IMR-90 (cell line): ENCODE measurements around the gene GCC2. TPM values are rescaled to one million over a fixed set of nuclear protein-coding genes. Genes with fewer than 3 reads are reported as not detected.
A peak's percentile ranks its signal among the peaks of the same experiment; 100 is the strongest.

Experiments
- ATAC-seq: fragments of 200-7000 bp; cut with Tn5 transposase; 2 replicates; pipeline ENCODE4 v1.9.1; 2020; ENCODE audit warnings: low read depth, mild to moderate bottlenecking, moderate library complexity
- BruUV-seq: library from RNA; stranded (reverse); fragments of 400-500 nt; replicated peaks from 2 replicates; lab custom pipeline; 2021; lab: Mats Ljungman, UMichigan
- CTCF ChIA-PET: fragments of 300-600 bp; formaldehyde crosslinking; extraction: SDS; loops from one replicate; lab custom pipeline; 2021; ENCODE audit warnings: antibody characterized with exemption; lab: Yijun Ruan, JAX
- POLR2A ChIA-PET: fragments of 300-600 bp; sonication (Branson Sonifier 250); formaldehyde crosslinking; loops from one replicate; lab custom pipeline; 2022; ENCODE audit warnings: antibody characterized with exemption; ENCODE audit not compliant: unreplicated experiment; lab: Charles Lee
- DNase-seq: peaks from one replicate; pipeline ENCODE4 v3.0.0; 2013
- H2AFZ ChIP-seq: replicated peaks from 2 replicates; pipeline ENCODE3; 2013; ENCODE audit warnings: low read length, mild to moderate bottlenecking; ENCODE audit not compliant: poor library complexity
- H2AK5ac ChIP-seq: 2 replicates; pipeline ENCODE4 v1.6.1; 2013; ENCODE audit warnings: low read depth, low read length, inconsistent platforms
- H2AK9ac ChIP-seq: replicated peaks from 2 replicates; pipeline ENCODE3; 2013; ENCODE audit warnings: mild to moderate bottlenecking, low read depth, low read length, moderate library complexity; ENCODE audit not compliant: poor library complexity
- H2BK120ac ChIP-seq: 2 replicates; pipeline ENCODE4 v1.6.1; 2013; ENCODE audit warnings: low read depth, low read length, inconsistent platforms
- H2BK15ac ChIP-seq: 3 replicates; pipeline ENCODE4 v1.6.1; 2013; ENCODE audit warnings: low read depth, low read length, inconsistent platforms
- H2BK20ac ChIP-seq: 2 replicates; pipeline ENCODE4 v1.6.1; 2013; ENCODE audit warnings: low read depth, mild to moderate bottlenecking, inconsistent platforms, low read length, moderate library complexity
- H2BK5ac ChIP-seq: 2 replicates; pipeline ENCODE4 v1.6.1; 2013; ENCODE audit warnings: mild to moderate bottlenecking, low read depth, low read length, inconsistent platforms; ENCODE audit not compliant: poor library complexity, severe bottlenecking
- H3K14ac ChIP-seq: replicated peaks from 2 replicates; pipeline ENCODE4 v1.6.1; 2013; ENCODE audit warnings: low read depth, low read length, inconsistent platforms
- H3K18ac ChIP-seq: 2 replicates; pipeline ENCODE4 v1.6.1; 2013; ENCODE audit warnings: low read depth, low read length, control low read depth
- H3K23ac ChIP-seq: 2 replicates; pipeline ENCODE4 v1.6.1; 2013; ENCODE audit warnings: low read depth, low read length, inconsistent platforms
- H3K27ac ChIP-seq: 2 replicates; pipeline ENCODE4 v1.5.1; 2013; ENCODE audit warnings: mild to moderate bottlenecking, control low read depth, low read length; ENCODE audit not compliant: insufficient read depth
- H3K27me3 ChIP-seq: 2 replicates; pipeline ENCODE4 v1.6.1; 2013; ENCODE audit warnings: low read length; ENCODE audit not compliant: control insufficient read depth, insufficient read depth
- H3K36me3 ChIP-seq: 2 replicates; pipeline ENCODE4 v1.6.1; 2013; ENCODE audit warnings: low read length, mixed read lengths; ENCODE audit not compliant: control insufficient read depth, insufficient read depth
- H3K4ac ChIP-seq: 2 replicates; pipeline ENCODE4 v1.6.1; 2013; ENCODE audit warnings: low read depth, low read length, inconsistent platforms
- H3K4me1 ChIP-seq: 2 replicates; pipeline ENCODE4 v1.6.1; 2013; ENCODE audit warnings: low read length, mixed read lengths; ENCODE audit not compliant: control insufficient read depth, insufficient read depth
- H3K4me2 ChIP-seq: 2 replicates; pipeline ENCODE4 v1.6.1; 2013; ENCODE audit warnings: low read depth, mild to moderate bottlenecking, control low read depth, low read length, moderate library complexity
- H3K4me3 ChIP-seq: 2 replicates; pipeline ENCODE4 v1.5.1; 2013; ENCODE audit warnings: low read depth, mild to moderate bottlenecking, control low read depth, low read length, moderate library complexity; ENCODE audit not compliant: insufficient read depth
- H3K56ac ChIP-seq: 2 replicates; pipeline ENCODE4 v1.6.1; 2013; ENCODE audit warnings: low read length, inconsistent platforms; ENCODE audit not compliant: insufficient read depth; ENCODE audit errors: extremely low read depth
- H3K79me1 ChIP-seq, 2 experiments: 2 replicates each; pipeline ENCODE4 v1.6.1; 2013; ENCODE audit warnings: low read length in 2 of 2, inconsistent platforms in 1 of 2, low read depth in 1 of 2
- H3K9ac ChIP-seq: 2 replicates; pipeline ENCODE4 v1.6.1; 2013; ENCODE audit warnings: low read depth, low read length, control low read depth
- H3K9me1 ChIP-seq: 2 replicates; pipeline ENCODE4 v1.6.1; 2013; ENCODE audit warnings: low read length, inconsistent platforms; ENCODE audit not compliant: insufficient read depth
- H3K9me3 ChIP-seq: 2 replicates; pipeline ENCODE4 v1.6.1; 2013; ENCODE audit warnings: low read length; ENCODE audit not compliant: control insufficient read depth, insufficient read depth
- H4K20me1 ChIP-seq: 2 replicates; pipeline ENCODE4 v1.6.1; 2013; ENCODE audit warnings: low read length, inconsistent platforms; ENCODE audit not compliant: insufficient read depth
- H4K5ac ChIP-seq: 2 replicates; pipeline ENCODE4 v1.6.1; 2013; ENCODE audit warnings: mild to moderate bottlenecking, low read depth, low read length, control low read depth
- H4K8ac ChIP-seq, 2 experiments: 2 replicates each; pipeline ENCODE4 v1.6.1; 2013; ENCODE audit warnings: low read depth in 2 of 2, low read length in 2 of 2, control low read depth in 1 of 2, inconsistent platforms in 1 of 2
- H4K91ac ChIP-seq: 2 replicates; pipeline ENCODE4 v1.6.1; 2013; ENCODE audit warnings: low read depth, low read length, inconsistent platforms; ENCODE audit not compliant: insufficient read depth
- ELK1 ChIP-seq: fragments of 150-350 bp; IDR thresholded peaks from 2 replicates; pipeline ENCODE4 v1.6.1; 2016; ENCODE audit warnings: low read depth, mild to moderate bottlenecking, low read length, moderate library complexity, borderline replicate concordance
- WGBS, 2 experiments: methylation state at CpG; one replicate each; pipeline versions ENCODE4 v1.1.5 to v1.1.7; 2013; ENCODE audit warnings: missing lambda C conversion rate in 2 of 2; ENCODE audit not compliant: insufficient read length in 1 of 2; ENCODE audit errors: extremely low coverage in 2 of 2; 5-methylcytosine and 5-hydroxymethylcytosine counted together
- dilution Hi-C: fragments of 300-500 bp; cut with HindIII; formaldehyde crosslinking; loops from one replicate; pipeline ENCODE4 v1.14.3; 2018; ENCODE audit warnings: low sequenced_read_pairs; ENCODE audit not compliant: unreplicated experiment
- in situ Hi-C: fragments of 300-500 bp; cut with MboI; formaldehyde crosslinking; loops from 3 replicates; pipeline ENCODE4 v1.14.3; 2019; ENCODE audit warnings: low sequenced_read_pairs, inconsistent platforms, mixed read lengths
- intact Hi-C: fragments of 100-400 bp; cut with micrococcal nuclease; formaldehyde crosslinking; loops from 2 replicates; pipeline ENCODE4 v1.10.0; 2022
- polyA plus RNA-seq, 3 experiments: library from polyadenylated mRNA; depleted of rRNA; stranded (reverse); fragments of >200 nt; gene quantifications; 2 replicates each; pipeline ENCODE4 v1.2.3, GENCODE V29; 2012; ENCODE audit warnings: low replicate concordance in 1 of 3
- total RNA-seq: library from RNA; depleted of rRNA; stranded (reverse); fragments of >200 nt; gene quantifications from 2 replicates; pipeline ENCODE4 v1.2.3, GENCODE V29; 2012

Gene GCC2
- total and polyA plus RNA-seq, 2 of the 4 experiments (the other 2 are of a cell fraction): 6.4 to 8.6 TPM

- Histone ChIP-seq H2BK15ac (peak overlapping the region; percentile 66; the same call in 2 of the 3 replicates), H2BK5ac (peak overlapping the region; percentile 75), H3K14ac (peak overlapping the region; percentile 76), H3K4me3 (no peak overlapping the region), H2BK20ac (peak overlapping the region; percentile 90), H4K91ac (peak overlapping the region; percentile 83), H3K27ac (no peak overlapping the region; the same call in 1 of the 2 replicates), H3K4me2 (no peak overlapping the region), H2AFZ (no peak overlapping the region), H3K4me1 (peaks cover 12% of the 10 kb centered on the region), H2AK5ac (peak overlapping the region; percentile 95), H3K9me3 (no peaks in the 10 kb centered on the region), H3K36me3 (no peaks in the 10 kb centered on the region), H4K5ac (0 out of 2 replicates have a peak overlapping the region, but pooled peaks have one; percentile 5), H4K8ac (peak overlapping the region; percentile 66 to 89), H3K18ac (peak overlapping the region; percentile 72; the same call in 1 of the 2 replicates), H3K79me1 (peaks cover 0 to 8% of the 10 kb centered on the region in 2 experiments; a peak in 1 of 4 replicates), H4K20me1 (no peaks in the 10 kb centered on the region), H3K9me1 (peaks cover 19% of the 10 kb centered on the region), H3K56ac (peak overlapping the region; percentile 47; the same call in 1 of the 2 replicates), H2AK9ac (no peak overlapping the region), H3K27me3 (no peaks in the 10 kb centered on the region), H3K4ac (peak overlapping the region; percentile 83), H3K23ac (peak overlapping the region; percentile 89; the same call in 1 of the 2 replicates), H3K9ac (no peak overlapping the region), H2BK120ac (peak overlapping the region; percentile 86)
- intact Hi-C loops: loop anchor here (5.0 kb wide), 1 partner anchor 34 kb away; the partner anchor contains the start of gene GCC2
- ATAC-seq (no peak), DNase-seq (no peak)
- dilution Hi-C loops: no loop called here
- POLR2A ChIA-PET: no interaction called here
- CTCF ChIA-PET: interaction anchor here (0.6 kb wide), 1 partner anchor 27 kb away, joined by 4 read pairs; no protein-coding TSS in a partner anchor
- BruUV-seq: no TSS peak
- in situ Hi-C loops: no loop called here
- TF ChIP-seq ELK1: no peak
- no CpG with 5 or more reads among the region's 1 CpG for WGBS, 2 experiments
These were observed 35.3 kb upstream of the GCC2 start for GRCh38 chr2:108413711-108414095.
